ENCODE results near the gene EMILIN2.
"Not testable (repeated sequence)": the region's sequence is repeated elsewhere in the genome, so short reads cannot be mapped to it uniquely, and the experiment has no call there.

The EMILIN2 gene

DNA sequence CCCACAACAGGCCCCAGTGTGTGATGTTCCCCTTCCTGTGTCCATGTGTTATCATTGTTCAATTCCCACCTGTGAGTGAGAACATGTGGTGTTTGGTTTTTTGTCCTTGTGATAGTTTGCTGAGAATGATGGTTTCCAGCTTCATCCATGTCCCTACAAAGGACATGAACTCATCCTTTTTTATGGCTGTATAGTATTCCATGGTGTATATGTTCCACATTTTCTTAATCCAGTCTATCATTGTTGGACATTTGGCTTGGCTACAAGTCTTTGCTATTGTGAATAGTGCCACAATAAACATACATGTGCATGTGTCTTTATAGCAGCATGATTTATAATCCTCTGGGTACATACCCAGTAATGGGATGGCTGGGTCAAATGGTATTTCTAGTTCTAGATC lies 13.6 kb downstream of the EMILIN2 start:
- not testable (repeated sequence) for H3K9me3 ChIP-seq (ENCODE audit: control insufficient read depth, low read length); H3K9ac ChIP-seq (ENCODE audit: low read length); H3K4me3 ChIP-seq (ENCODE audit: low read length); H3K36me3 ChIP-seq (ENCODE audit: control insufficient read depth, insufficient read depth, low read length); H3K27me3 ChIP-seq (ENCODE audit: control insufficient read depth, insufficient read depth, low read length); H3K4me1 ChIP-seq (ENCODE audit: control insufficient read depth, insufficient read depth, low read length)

DNA sequence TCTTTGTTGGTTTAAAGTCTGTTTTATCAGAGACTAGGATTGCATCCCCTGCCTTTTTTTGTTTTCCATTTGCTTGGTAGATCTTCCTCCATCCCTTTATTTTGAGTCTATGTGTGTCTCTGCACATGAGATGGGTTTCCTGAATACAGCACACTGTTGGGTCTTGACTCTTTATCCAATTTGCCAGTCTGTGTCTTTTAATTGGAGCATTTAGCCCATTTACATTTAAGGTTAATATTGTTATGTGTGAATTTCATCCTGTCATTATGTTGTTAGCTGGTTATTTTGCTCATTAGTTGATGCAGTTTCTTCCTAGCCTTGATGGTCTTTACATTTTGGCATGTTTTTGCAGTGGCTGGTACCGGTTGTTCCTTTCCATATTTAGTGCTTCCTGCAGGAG lies 17.2 kb downstream of the EMILIN2 start:
- not testable (repeated sequence) for H3K9ac ChIP-seq (ENCODE audit: low read length); H3K9me3 ChIP-seq (ENCODE audit: control insufficient read depth, low read length); H3K4me1 ChIP-seq (ENCODE audit: control insufficient read depth, insufficient read depth, low read length); H3K27me3 ChIP-seq (ENCODE audit: control insufficient read depth, insufficient read depth, low read length); H3K36me3 ChIP-seq (ENCODE audit: control insufficient read depth, insufficient read depth, low read length); H3K4me3 ChIP-seq (ENCODE audit: low read length)

DNA sequence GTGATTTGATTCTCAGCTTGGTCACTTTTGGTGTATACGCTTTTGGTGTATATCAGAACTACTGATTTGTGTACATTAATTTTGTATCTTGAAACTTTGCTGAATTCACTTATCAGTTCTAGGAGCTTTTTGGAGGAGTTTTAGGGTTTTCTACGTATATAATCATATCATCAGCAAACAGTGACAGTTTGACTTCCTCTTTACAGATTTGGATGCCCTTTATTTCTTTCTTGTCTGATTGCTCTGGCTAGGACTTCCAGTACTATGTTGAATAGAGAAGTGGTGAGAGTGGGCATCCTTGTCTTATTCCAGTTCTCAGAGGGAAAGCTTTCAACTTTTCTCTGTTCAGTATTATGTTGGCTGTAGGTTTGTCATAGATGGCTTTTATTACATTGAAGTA lies 19.7 kb downstream of the EMILIN2 start:
- H3K4me1 ChIP-seq (ENCODE audit: control insufficient read depth, insufficient read depth, low read length); H3K36me3 ChIP-seq (ENCODE audit: control insufficient read depth, insufficient read depth, low read length); H3K9me3 ChIP-seq (ENCODE audit: control insufficient read depth, low read length); H3K9ac ChIP-seq (ENCODE audit: low read length); H3K4me3 ChIP-seq (ENCODE audit: low read length); H3K27me3 ChIP-seq (ENCODE audit: control insufficient read depth, insufficient read depth, low read length): not testable (repeated sequence)

DNA sequence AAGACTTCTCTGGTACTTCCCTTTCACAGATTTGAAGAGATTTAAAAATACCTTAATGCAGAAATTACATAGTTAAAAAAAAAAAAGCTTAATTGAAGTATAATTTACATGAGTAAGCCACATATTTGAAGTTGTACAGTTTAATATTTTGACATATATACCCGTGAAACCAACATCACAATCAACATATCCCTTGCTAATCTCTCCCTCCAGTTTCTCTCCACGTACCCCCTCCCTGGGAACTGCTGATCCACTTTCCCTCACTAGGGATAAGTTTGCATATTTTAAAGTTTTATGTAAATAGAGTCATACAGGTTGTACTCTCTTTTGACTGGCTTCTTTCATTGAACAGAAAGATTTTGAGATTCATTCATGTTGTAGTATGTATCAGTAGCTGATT lies 22.4 kb downstream of the EMILIN2 start:
- H3K4me1 ChIP-seq (ENCODE audit: control insufficient read depth, insufficient read depth, low read length): no peaks in the 10 kb centered on the region
- no peaks in the 10 kb centered on the region for H3K9me3 ChIP-seq (ENCODE audit: control insufficient read depth, low read length)
- no peaks in the 10 kb centered on the region for H3K27me3 ChIP-seq (ENCODE audit: control insufficient read depth, insufficient read depth, low read length)
- H3K9ac ChIP-seq (ENCODE audit: low read length): no peak overlapping the region
- no peak overlapping the region for H3K4me3 ChIP-seq (ENCODE audit: low read length)
- H3K36me3 ChIP-seq (ENCODE audit: control insufficient read depth, insufficient read depth, low read length): no peaks in the 10 kb centered on the region

DNA sequence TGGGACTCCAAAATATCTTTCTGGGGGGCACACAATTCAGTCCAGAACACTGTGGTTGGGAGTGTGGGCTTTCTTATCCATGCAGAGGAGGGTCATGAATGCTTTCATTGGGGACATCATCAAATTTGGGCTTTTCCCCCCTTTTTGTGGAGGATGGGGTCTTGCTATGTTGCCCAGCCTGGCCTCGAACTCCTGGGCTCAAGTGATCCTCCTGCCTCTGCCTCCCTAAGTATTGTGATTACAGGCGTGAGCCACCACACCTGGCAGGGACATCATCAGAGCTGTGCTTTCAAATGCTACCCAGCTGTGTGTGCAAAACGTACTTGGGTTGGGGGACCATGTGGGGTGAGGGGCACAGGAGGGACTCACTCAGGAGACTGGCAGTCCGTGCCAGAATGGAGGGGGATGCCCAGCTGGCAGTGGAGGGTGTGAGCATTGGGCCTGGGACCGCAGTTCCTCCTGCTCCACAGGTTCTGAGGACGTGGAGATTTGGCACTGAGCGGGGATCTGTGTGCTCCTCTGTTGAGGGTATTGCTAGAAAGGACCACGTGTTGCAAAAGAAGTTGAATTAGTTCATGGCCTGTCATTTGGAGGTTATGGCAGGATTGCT lies 24.4 kb downstream of the EMILIN2 start:
- Histone ChIP-seq H3K27me3 (ENCODE audit: control insufficient read depth, insufficient read depth, low read length) (no peaks in the 10 kb centered on the region), H3K9me3 (ENCODE audit: control insufficient read depth, low read length) (no peaks in the 10 kb centered on the region), H3K4me1 (ENCODE audit: control insufficient read depth, insufficient read depth, low read length) (no peaks in the 10 kb centered on the region), H3K4me3 (ENCODE audit: low read length) (no peak overlapping the region), H3K9ac (ENCODE audit: low read length) (no peak overlapping the region), H3K36me3 (ENCODE audit: control insufficient read depth, insufficient read depth, low read length) (no peaks in the 10 kb centered on the region)

DNA sequence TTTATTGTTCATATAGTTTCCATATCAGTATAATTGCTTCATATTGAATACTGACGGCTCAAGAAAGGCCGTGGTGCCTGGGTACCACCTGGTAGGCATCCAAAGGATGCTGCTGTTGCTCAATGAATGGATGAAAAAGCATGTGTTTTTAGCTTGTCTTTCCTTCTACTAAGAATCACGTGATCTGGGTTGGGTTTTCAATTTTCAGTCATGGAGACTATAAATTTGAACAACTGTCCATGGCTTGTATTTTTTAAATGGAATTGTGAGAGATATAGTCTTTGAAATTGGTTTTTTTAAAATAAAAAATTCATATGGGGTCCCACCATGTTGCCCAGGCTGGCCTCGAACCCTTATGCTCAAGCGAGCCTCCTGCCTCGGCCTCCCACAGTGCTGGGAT lies 25.3 kb downstream of the EMILIN2 start:
- H3K27me3 ChIP-seq (ENCODE audit: control insufficient read depth, insufficient read depth, low read length): no peaks in the 10 kb centered on the region
- H3K36me3 ChIP-seq (ENCODE audit: control insufficient read depth, insufficient read depth, low read length): no peaks in the 10 kb centered on the region
- H3K4me1 ChIP-seq (ENCODE audit: control insufficient read depth, insufficient read depth, low read length): no peaks in the 10 kb centered on the region
- no peak overlapping the region for H3K4me3 ChIP-seq (ENCODE audit: low read length)
- H3K9ac ChIP-seq (ENCODE audit: low read length): no peak overlapping the region
- no peaks in the 10 kb centered on the region for H3K9me3 ChIP-seq (ENCODE audit: control insufficient read depth, low read length)

DNA sequence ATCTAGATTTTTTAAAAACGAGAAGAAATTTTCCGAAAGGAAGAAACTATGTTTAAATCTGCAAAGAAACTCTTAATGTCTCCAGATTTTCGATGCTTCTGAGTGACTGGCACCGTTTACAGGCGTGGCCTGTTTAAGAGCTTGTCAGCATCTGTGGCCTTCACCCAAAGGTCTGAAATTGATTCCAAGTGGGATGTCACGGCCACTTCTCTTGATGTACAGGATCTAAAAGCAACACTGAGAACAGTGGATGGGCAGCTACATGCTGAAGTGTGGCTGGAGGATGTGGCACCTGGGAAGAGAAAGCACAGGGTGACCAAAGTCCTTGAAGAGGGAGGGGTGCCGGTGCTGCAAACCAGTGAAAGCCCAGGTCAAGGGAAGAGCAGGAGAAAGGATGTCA lies 28.0 kb downstream of the EMILIN2 start:
- no peaks in the 10 kb centered on the region for H3K9me3 ChIP-seq (ENCODE audit: control insufficient read depth, low read length)
- no peaks in the 10 kb centered on the region for H3K4me1 ChIP-seq (ENCODE audit: control insufficient read depth, insufficient read depth, low read length)
- H3K9ac ChIP-seq (ENCODE audit: low read length): no peak overlapping the region
- H3K36me3 ChIP-seq (ENCODE audit: control insufficient read depth, insufficient read depth, low read length): no peaks in the 10 kb centered on the region
- no peak overlapping the region for H3K4me3 ChIP-seq (ENCODE audit: low read length)
- no peaks in the 10 kb centered on the region for H3K27me3 ChIP-seq (ENCODE audit: control insufficient read depth, insufficient read depth, low read length)

DNA sequence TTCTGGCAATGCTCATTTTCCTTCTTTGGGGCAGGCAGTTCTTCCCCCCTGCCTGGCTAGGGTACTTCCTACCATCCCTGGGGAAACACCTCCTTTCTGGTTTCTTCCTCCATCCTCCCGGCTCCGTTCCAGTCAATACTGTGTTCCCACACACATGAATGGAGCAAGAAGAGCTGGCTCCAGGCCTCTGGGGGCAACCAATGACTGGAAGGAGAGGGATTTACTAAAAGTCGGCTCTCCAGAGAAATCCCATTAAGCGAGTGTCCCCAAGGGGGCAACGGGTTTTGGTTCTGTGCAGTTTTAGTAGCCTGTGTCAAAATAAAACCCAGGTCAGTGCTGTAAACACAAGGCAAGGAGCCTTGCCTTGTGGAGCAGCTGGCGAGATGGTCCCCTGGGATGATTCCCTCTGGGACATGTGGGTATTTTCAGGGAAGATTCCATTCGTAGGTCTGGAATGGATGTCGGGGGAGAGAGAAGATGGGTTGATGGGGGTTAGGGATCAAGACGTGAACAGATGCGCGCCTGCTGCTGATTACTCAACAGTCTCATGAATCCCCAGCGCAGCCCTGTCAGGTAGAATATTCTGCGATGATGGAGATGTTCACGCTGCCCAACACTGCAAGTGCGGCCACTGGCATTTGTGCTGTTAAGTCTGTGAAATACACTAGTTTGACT lies 32.0 kb downstream of the EMILIN2 start:
- Histone ChIP-seq H3K9me3 (ENCODE audit: control insufficient read depth, low read length) (no peaks in the 10 kb centered on the region), H3K27me3 (ENCODE audit: control insufficient read depth, insufficient read depth, low read length) (no peaks in the 10 kb centered on the region), H3K9ac (ENCODE audit: low read length) (no peak overlapping the region), H3K4me3 (ENCODE audit: low read length) (no peak overlapping the region), H3K36me3 (ENCODE audit: control insufficient read depth, insufficient read depth, low read length) (no peaks in the 10 kb centered on the region), H3K4me1 (ENCODE audit: control insufficient read depth, insufficient read depth, low read length) (no peaks in the 10 kb centered on the region)

DNA sequence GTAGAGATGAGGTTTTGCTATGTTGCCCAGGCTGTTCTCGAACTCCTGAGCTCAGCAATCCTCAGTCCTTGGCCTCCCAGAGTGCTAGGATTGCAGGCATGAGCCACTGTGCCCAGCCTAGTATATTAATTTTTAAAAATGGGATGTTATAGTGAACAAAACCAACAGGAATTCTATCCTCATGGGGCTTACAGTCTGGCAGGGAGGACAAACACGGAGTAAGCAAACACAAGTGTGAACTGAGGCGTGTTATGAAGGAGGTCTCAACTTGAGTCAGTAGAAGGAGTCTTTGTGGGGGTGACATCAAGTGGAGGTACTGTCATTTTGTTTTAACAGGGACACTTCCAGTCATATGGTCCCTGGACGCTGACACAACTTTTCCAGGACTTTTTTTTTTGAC lies 33.1 kb downstream of the EMILIN2 start:
- no peak overlapping the region for H3K4me3 ChIP-seq (ENCODE audit: low read length)
- no peaks in the 10 kb centered on the region for H3K27me3 ChIP-seq (ENCODE audit: control insufficient read depth, insufficient read depth, low read length)
- H3K4me1 ChIP-seq (ENCODE audit: control insufficient read depth, insufficient read depth, low read length): no peaks in the 10 kb centered on the region
- H3K9me3 ChIP-seq (ENCODE audit: control insufficient read depth, low read length): no peaks in the 10 kb centered on the region
- H3K36me3 ChIP-seq (ENCODE audit: control insufficient read depth, insufficient read depth, low read length): no peaks in the 10 kb centered on the region
- no peak overlapping the region for H3K9ac ChIP-seq (ENCODE audit: low read length)

DNA sequence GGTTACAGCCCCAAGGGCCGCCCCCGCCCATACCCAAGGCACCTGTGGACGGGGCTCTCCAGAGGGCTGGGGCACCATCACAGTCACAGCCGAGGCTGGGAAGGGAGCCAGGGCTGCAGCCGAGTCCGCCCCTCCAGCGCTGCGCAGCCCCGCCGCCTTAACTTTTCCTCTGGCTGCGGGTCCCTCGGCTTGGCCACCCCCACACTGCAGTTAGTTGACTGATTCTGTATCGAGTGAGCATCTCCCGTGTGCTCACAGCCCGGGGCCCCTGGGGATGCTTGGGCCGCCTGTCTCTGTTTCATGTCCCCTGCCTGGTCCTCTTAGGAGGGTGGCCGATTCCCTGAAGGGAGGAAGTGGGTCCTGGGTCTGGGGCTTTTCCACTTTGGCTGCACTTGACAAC lies 33.7 kb downstream of the EMILIN2 start:
- Histone ChIP-seq H3K9me3 (ENCODE audit: control insufficient read depth, low read length) (no peaks in the 10 kb centered on the region), H3K9ac (ENCODE audit: low read length) (no peak overlapping the region), H3K27me3 (ENCODE audit: control insufficient read depth, insufficient read depth, low read length) (no peaks in the 10 kb centered on the region), H3K4me1 (ENCODE audit: control insufficient read depth, insufficient read depth, low read length) (no peaks in the 10 kb centered on the region), H3K36me3 (ENCODE audit: control insufficient read depth, insufficient read depth, low read length) (no peaks in the 10 kb centered on the region), H3K4me3 (ENCODE audit: low read length) (no peak overlapping the region)

DNA sequence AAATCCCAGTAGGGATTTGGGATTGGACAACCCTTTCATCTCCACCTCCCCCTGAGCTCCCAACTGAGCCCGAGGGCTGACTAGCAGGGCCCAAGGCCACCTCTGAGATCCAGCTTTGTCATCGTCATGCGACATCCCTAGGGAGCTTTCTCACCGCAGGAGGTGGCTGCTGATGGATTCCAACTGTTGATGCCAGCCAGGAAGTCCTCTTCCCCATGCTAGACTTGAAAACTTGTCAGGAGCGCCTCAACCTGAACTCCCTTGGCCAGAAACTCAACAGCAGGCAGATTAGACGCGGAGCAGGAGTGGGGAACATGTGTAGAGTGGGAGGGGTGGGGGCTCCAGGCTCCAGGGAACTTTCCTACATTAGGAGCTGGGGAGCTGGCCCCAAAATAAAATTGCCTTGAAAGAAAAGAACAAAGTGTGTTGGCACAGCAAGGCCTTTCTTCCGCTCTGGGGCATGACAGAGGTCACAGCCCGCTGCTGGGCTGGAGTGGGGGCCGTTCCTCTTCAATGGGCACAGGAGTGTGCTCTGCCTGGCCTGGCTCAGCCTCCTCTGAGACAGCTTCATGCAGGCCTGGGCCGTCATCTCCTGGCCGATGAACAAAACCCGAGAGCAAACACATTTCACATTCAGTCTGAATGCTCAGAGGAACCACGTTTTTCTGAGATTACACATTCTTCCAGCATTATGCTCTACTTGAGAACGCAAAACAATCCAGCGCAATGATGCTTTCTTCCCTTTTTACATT lies 34.5 kb downstream of the EMILIN2 start:
- Histone ChIP-seq H3K4me3 (ENCODE audit: low read length) (no peak overlapping the region), H3K4me1 (ENCODE audit: control insufficient read depth, insufficient read depth, low read length) (no peaks in the 10 kb centered on the region)

DNA sequence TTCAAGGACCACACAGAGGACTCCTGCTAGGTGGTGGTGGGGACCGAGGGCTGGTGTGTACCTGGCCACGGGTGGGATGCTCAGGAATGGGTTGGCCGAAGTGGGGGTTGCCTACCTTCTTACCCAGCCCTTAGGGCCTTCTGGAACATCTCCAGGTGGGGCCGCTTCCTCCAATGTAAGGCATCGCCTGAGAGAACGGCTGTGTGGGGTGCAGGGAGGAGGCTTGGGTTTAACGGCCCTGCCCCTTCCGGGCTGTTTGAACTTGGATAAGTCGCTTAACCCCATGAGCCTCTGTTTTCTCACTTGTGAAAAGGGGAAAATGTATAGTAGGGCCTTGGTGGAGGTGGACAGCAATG lies 35.0 kb downstream of the EMILIN2 start:
- H3K9me3 ChIP-seq (ENCODE audit: control insufficient read depth, low read length): no peaks in the 10 kb centered on the region
- H3K4me3 ChIP-seq (ENCODE audit: low read length): no peak overlapping the region
- H3K9ac ChIP-seq (ENCODE audit: low read length): no peak overlapping the region
- H3K27me3 ChIP-seq (ENCODE audit: control insufficient read depth, insufficient read depth, low read length): no peaks in the 10 kb centered on the region
- H3K36me3 ChIP-seq (ENCODE audit: control insufficient read depth, insufficient read depth, low read length): no peaks in the 10 kb centered on the region
- no peaks in the 10 kb centered on the region for H3K4me1 ChIP-seq (ENCODE audit: control insufficient read depth, insufficient read depth, low read length)

More for the DNA sequence above, 34.5 kb downstream of the EMILIN2 start:
- Histone ChIP-seq H3K9me3 (ENCODE audit: control insufficient read depth, low read length) (no peaks in the 10 kb centered on the region), H3K27me3 (ENCODE audit: control insufficient read depth, insufficient read depth, low read length) (no peaks in the 10 kb centered on the region), H3K9ac (ENCODE audit: low read length) (no peak overlapping the region), H3K36me3 (ENCODE audit: control insufficient read depth, insufficient read depth, low read length) (no peaks in the 10 kb centered on the region)
